Esophagus muscularis mucosa (tissue), 4 donors: Measurements from ENCODE around the gene VWC2L.

Source experiments
- EP300 ChIP-seq: sonication (generic); formaldehyde crosslinking; IDR thresholded peaks from one replicate; pipeline ENCODE4 v1.6.1; 2017; ENCODE audit warnings: antibody characterized with exemption
- POLR2A ChIP-seq: fragments of 450-650 bp; IDR thresholded peaks from one replicate; pipeline ENCODE4 v1.6.1; 2017; ENCODE audit warnings: antibody characterized with exemption, moderate library complexity, mild to moderate bottlenecking, low read depth
- POLR2AphosphoS5 ChIP-seq, 2 donors: sonication (generic); formaldehyde crosslinking; IDR thresholded peaks; one replicate each; pipeline ENCODE4 v1.6.1; 2017; ENCODE audit warnings: antibody characterized with exemption in 2 of 2
- TF ChIP-seq, protein P1 (sequence below), 3 experiments: fragments of 200-600 bp in 2 of 3; fragments of 450-650 bp in 1 of 3; sonication (generic) in 2 of 3; IDR thresholded peaks; one replicate each; pipeline ENCODE4 v1.5.1; 2017 to 2019; ENCODE audit warnings: antibody characterized with exemption in 3 of 3, mild to moderate bottlenecking in 2 of 3, moderate library complexity in 1 of 3

DNA sequence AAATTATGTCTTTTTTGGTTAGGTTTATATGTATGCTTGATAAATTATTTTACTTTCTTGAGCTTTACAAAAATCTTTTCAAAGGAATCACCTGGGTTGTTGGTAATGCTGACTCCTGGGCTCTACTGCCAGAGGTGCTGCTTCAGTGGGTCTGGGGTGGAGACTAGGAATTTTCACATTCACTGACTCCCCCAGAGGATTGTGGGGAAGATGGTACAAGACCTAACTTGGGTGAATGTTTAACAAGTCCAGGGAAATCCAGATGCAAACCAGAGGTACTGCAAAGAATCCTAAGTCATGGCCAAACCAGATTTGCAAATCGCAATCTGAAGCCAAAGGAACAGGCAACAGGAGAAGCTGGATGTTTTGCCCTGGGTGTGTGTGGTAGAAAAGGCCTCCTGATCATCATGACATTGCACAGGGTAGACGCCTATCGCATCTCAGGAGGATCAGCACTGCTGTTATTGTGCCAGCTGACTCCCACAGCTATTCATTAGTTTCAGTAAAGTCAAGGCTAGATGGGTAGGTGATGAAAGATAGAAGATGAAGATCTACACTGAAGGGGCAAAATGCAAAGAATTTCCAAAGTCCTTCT lies 213.4 kb downstream of the VWC2L start:
- TF ChIP-seq, protein P1, sequence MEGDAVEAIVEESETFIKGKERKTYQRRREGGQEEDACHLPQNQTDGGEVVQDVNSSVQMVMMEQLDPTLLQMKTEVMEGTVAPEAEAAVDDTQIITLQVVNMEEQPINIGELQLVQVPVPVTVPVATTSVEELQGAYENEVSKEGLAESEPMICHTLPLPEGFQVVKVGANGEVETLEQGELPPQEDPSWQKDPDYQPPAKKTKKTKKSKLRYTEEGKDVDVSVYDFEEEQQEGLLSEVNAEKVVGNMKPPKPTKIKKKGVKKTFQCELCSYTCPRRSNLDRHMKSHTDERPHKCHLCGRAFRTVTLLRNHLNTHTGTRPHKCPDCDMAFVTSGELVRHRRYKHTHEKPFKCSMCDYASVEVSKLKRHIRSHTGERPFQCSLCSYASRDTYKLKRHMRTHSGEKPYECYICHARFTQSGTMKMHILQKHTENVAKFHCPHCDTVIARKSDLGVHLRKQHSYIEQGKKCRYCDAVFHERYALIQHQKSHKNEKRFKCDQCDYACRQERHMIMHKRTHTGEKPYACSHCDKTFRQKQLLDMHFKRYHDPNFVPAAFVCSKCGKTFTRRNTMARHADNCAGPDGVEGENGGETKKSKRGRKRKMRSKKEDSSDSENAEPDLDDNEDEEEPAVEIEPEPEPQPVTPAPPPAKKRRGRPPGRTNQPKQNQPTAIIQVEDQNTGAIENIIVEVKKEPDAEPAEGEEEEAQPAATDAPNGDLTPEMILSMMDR (IDR thresholded peaks at IDR 0.05) = no peak
- TF ChIP-seq EP300 (no peak), POLR2AphosphoS5 (IDR thresholded peaks at IDR 0.05) (no peak), POLR2A (no peak)
